Upper lobe of left lung (tissue), 6 donors: ENCODE measurements around the gene CLMN. TPM values are rescaled to one million over a fixed set of nuclear protein-coding genes. Genes with fewer than 3 reads are reported as not detected.
A peak's percentile ranks its signal among the peaks of the same experiment; 100 is the strongest.

Experiments
- ATAC-seq, 2 donors: fragments of 200-7000 bp; cut with Tn5 transposase; one replicate each; pipeline ENCODE4 v1.9.1; 2022; ENCODE audit warnings: mild to moderate bottlenecking in 2 of 2, moderate library complexity in 2 of 2; ENCODE audit not compliant: low FRiP score in 2 of 2
- DNase-seq, 2 donors: peaks; one replicate each; pipeline ENCODE4 v3.0.0-alpha.2; 2019 to 2020
- H3K27ac ChIP-seq, 4 donors: fragments of 200-600 bp; sonication (generic); one replicate each; pipeline ENCODE4 v1.5.1; 2016 to 2019
- H3K27me3 ChIP-seq, 4 donors: fragments of 200-600 bp; sonication (generic); one replicate each; pipeline ENCODE4 v1.5.1; 2017 to 2019
- H3K36me3 ChIP-seq, 4 donors: fragments of 200-600 bp; sonication (generic); one replicate each; pipeline ENCODE4 v1.5.1; 2016 to 2019
- H3K4me1 ChIP-seq, 4 donors: fragments of 200-600 bp; sonication (generic); one replicate each; pipeline ENCODE4 v1.5.1; 2018 to 2019
- H3K4me3 ChIP-seq, 4 donors: fragments of 200-600 bp; sonication (generic); one replicate each; pipeline ENCODE4 v1.5.1; 2017 to 2019; ENCODE audit warnings: mild to moderate bottlenecking in 2 of 4, moderate library complexity in 1 of 4
- H3K9me3 ChIP-seq, 4 donors: fragments of 200-600 bp; sonication (generic); one replicate each; pipeline ENCODE4 v1.5.1; 2018 to 2019
- CTCF ChIP-seq, 6 experiments: fragments of 450-650 bp in 4 of 6; fragments of 200-600 bp in 2 of 6; sonication (generic) in 2 of 6; IDR thresholded peaks; one replicate each; pipeline ENCODE4 v1.5.1; 2016 to 2019; ENCODE audit warnings: antibody characterized with exemption in 6 of 6
- EP300 ChIP-seq, 4 donors: sonication (generic); formaldehyde crosslinking; IDR thresholded peaks; one replicate each; pipeline ENCODE4 v1.5.1; 2017; ENCODE audit warnings: antibody characterized with exemption in 4 of 4, control low read depth in 2 of 4
- POLR2A ChIP-seq, 4 donors: fragments of 450-650 bp; IDR thresholded peaks; one replicate each; pipeline ENCODE4 v1.5.1; 2016 to 2017; ENCODE audit warnings: antibody characterized with exemption in 4 of 4, mild to moderate bottlenecking in 2 of 4
- POLR2AphosphoS5 ChIP-seq, 2 donors: sonication (generic); formaldehyde crosslinking; IDR thresholded peaks; one replicate each; pipeline ENCODE4 v1.5.1; 2017; ENCODE audit warnings: antibody characterized with exemption in 2 of 2
- WGBS, 2 donors: methylation state at CpG; one replicate each; pipeline ENCODE4 v1.1.5; 2017 to 2018; 5-methylcytosine and 5-hydroxymethylcytosine counted together
- total RNA-seq, 6 donors: library from RNA; depleted of rRNA in 4 of 6; stranded (reverse); fragments of >200 nt in 4 of 6; gene quantifications; one replicate each; pipeline versions ENCODE4 v1.1.0 to v1.2.1, GENCODE V29; 2016 to 2021
- donor health status: DM: no; HTN: no; CAD: no; lungs with moderate emphysema.
- donor health status: DM: no; HTN: yes; CAD: no; lungs with severe emphysema.

The CLMN gene
- total RNA-seq, 6 donors from 2014 or later: 9.7 to 35.5 (median 18.8) TPM

GRCh38 chr14:95345032-95345431, 25.3 kb upstream of the CLMN start:
- 71 to 78% methylated on average over 5 of the region's 5 CpGs for WGBS, 2 donors
- H3K27me3 ChIP-seq: no peaks in the 10 kb centered on the region

GRCh38 chr14:95344536-95344935, 24.8 kb upstream of the CLMN start:
- TF ChIP-seq POLR2A (IDR thresholded peaks at IDR 0.05): no peak
- no peak for TF ChIP-seq EP300 (IDR thresholded peaks at IDR 0.05)
- no peak for TF ChIP-seq POLR2AphosphoS5 (IDR thresholded peaks at IDR 0.05)
- TF ChIP-seq CTCF (IDR thresholded peaks at IDR 0.05): no peak
- peak in 1 of 2 donors; percentile 3 for DNase-seq

More at GRCh38 chr14:95345032-95345431, 25.3 kb upstream of the CLMN start:
- H3K9me3 ChIP-seq: no peaks in the 10 kb centered on the region
- ATAC-seq: no peak
- DNase-seq: no peak
- H3K4me1 ChIP-seq: peaks cover 0 to 5% (median 0%) of the 10 kb centered on the region in 4 donors
- H3K36me3 ChIP-seq: no peaks in the 10 kb centered on the region
- no peak overlapping the region for H3K27ac ChIP-seq
- no peak overlapping the region for H3K4me3 ChIP-seq
- no peak for TF ChIP-seq POLR2AphosphoS5 (IDR thresholded peaks at IDR 0.05)
- TF ChIP-seq CTCF (IDR thresholded peaks at IDR 0.05): no peak

GRCh38 chr14:95341564-95341963, 21.9 kb upstream of the CLMN start:
- ATAC-seq (no peak), DNase-seq (no peak)
- TF ChIP-seq CTCF (IDR thresholded peaks at IDR 0.05): no peak
- no peak for TF ChIP-seq EP300 (IDR thresholded peaks at IDR 0.05)
- TF ChIP-seq POLR2A (IDR thresholded peaks at IDR 0.05): no peak
- H3K4me3 ChIP-seq: no peak overlapping the region
- peaks cover 0 to 7% (median 1%) of the 10 kb centered on the region in 4 donors for H3K4me1 ChIP-seq
- no peaks in the 10 kb centered on the region for H3K27me3 ChIP-seq
- H3K9me3 ChIP-seq: no peaks in the 10 kb centered on the region
- no peaks in the 10 kb centered on the region for H3K36me3 ChIP-seq
- H3K27ac ChIP-seq: no peak overlapping the region
- WGBS, 2 donors: 85% methylated on average over 4 of the region's 4 CpGs

More at GRCh38 chr14:95344536-95344935, 24.8 kb upstream of the CLMN start:
- Histone ChIP-seq H3K4me3 (no peak overlapping the region), H3K9me3 (no peaks in the 10 kb centered on the region), H3K27me3 (no peaks in the 10 kb centered on the region), H3K4me1 (peaks cover 0 to 7% (median under 1%) of the 10 kb centered on the region in 4 donors), H3K36me3 (no peaks in the 10 kb centered on the region), H3K27ac (no peak overlapping the region)
- ATAC-seq: no peak

- TF ChIP-seq POLR2AphosphoS5 (IDR thresholded peaks at IDR 0.05) (no peak), EP300 (IDR thresholded peaks at IDR 0.05) (no peak), POLR2A (IDR thresholded peaks at IDR 0.05) (no peak), CTCF (IDR thresholded peaks at IDR 0.05) (no peak)
- no peak overlapping the region for H3K27ac ChIP-seq
- no peaks in the 10 kb centered on the region for H3K27me3 ChIP-seq
- ATAC-seq: no peak
- 94 to 95% methylated on average over 1 of the region's 1 CpG for WGBS, 2 donors
- H3K4me3 ChIP-seq: no peak overlapping the region
- H3K36me3 ChIP-seq: no peaks in the 10 kb centered on the region
- no peak for DNase-seq
- H3K9me3 ChIP-seq: no peaks in the 10 kb centered on the region
- H3K4me1 ChIP-seq: peaks cover 0 to 7% (median 1%) of the 10 kb centered on the region in 4 donors
Observed at GRCh38 chr14:95341115-95341514, 21.4 kb upstream of the CLMN start.

- no peak for TF ChIP-seq CTCF (IDR thresholded peaks at IDR 0.05)
- TF ChIP-seq POLR2A (IDR thresholded peaks at IDR 0.05): no peak
- TF ChIP-seq POLR2AphosphoS5 (IDR thresholded peaks at IDR 0.05): no peak
- no peak for TF ChIP-seq EP300 (IDR thresholded peaks at IDR 0.05)
- H3K4me1 ChIP-seq: peaks cover 0 to 7% (median 1%) of the 10 kb centered on the region in 4 donors
- no peaks in the 10 kb centered on the region for H3K36me3 ChIP-seq
- DNase-seq: peak in 1 of 2 donors; percentile 28
- WGBS, 2 donors: 52 to 71% methylated on average over 5 to 8 of the region's 8 CpGs
- ATAC-seq: peak in 1 of 2 donors; percentile 20
- no peak overlapping the region for H3K27ac ChIP-seq
- no peaks in the 10 kb centered on the region for H3K9me3 ChIP-seq
- no peak overlapping the region for H3K4me3 ChIP-seq
- H3K27me3 ChIP-seq: no peaks in the 10 kb centered on the region
Observed at GRCh38 chr14:95340201-95340697, 20.5 kb upstream of the CLMN start.
